Transverse colon (tissue), 4 donors: ENCODE results near the gene USP5.

Experiments used
- POLR2A ChIP-seq: fragments of 450-650 bp; IDR thresholded peaks from one replicate; pipeline ENCODE4 v1.6.1; 2016; ENCODE audit warnings: antibody characterized with exemption, mild to moderate bottlenecking, moderate library complexity
- POLR2AphosphoS5 ChIP-seq, 3 donors: sonication (generic); formaldehyde crosslinking; IDR thresholded peaks; one replicate each; pipeline ENCODE4 v1.6.1; 2016; ENCODE audit warnings: antibody characterized with exemption in 3 of 3
- TF ChIP-seq, protein P1 (sequence below), 5 experiments: fragments of 200-600 bp in 3 of 5; fragments of 450-650 bp in 2 of 5; sonication (generic) in 3 of 5; IDR thresholded peaks; 1 replicate in 2 of 5; 2 replicates in 3 of 5; pipeline ENCODE4 v1.5.1; 2016 to 2017; ENCODE audit warnings: antibody characterized with exemption in 5 of 5, inconsistent platforms in 3 of 5, mild to moderate bottlenecking in 2 of 5, moderate library complexity in 1 of 5

- TF ChIP-seq, protein P1, sequence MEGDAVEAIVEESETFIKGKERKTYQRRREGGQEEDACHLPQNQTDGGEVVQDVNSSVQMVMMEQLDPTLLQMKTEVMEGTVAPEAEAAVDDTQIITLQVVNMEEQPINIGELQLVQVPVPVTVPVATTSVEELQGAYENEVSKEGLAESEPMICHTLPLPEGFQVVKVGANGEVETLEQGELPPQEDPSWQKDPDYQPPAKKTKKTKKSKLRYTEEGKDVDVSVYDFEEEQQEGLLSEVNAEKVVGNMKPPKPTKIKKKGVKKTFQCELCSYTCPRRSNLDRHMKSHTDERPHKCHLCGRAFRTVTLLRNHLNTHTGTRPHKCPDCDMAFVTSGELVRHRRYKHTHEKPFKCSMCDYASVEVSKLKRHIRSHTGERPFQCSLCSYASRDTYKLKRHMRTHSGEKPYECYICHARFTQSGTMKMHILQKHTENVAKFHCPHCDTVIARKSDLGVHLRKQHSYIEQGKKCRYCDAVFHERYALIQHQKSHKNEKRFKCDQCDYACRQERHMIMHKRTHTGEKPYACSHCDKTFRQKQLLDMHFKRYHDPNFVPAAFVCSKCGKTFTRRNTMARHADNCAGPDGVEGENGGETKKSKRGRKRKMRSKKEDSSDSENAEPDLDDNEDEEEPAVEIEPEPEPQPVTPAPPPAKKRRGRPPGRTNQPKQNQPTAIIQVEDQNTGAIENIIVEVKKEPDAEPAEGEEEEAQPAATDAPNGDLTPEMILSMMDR (IDR thresholded peaks at IDR 0.05) = no peak
- TF ChIP-seq POLR2A = no peak
- no peak for TF ChIP-seq POLR2AphosphoS5 (IDR thresholded peaks at IDR 0.05)
These were observed 11.0 kb upstream of the USP5 start, which contains the start of gene GNB3 for GRCh38 chr12:6840761-6841515.
